ENCODE data around the gene GLRX.
"Not testable (repeated sequence)": the region's sequence is repeated elsewhere in the genome, so short reads cannot be mapped to it uniquely, and the experiment has no call there.

GLRX gene

DNA sequence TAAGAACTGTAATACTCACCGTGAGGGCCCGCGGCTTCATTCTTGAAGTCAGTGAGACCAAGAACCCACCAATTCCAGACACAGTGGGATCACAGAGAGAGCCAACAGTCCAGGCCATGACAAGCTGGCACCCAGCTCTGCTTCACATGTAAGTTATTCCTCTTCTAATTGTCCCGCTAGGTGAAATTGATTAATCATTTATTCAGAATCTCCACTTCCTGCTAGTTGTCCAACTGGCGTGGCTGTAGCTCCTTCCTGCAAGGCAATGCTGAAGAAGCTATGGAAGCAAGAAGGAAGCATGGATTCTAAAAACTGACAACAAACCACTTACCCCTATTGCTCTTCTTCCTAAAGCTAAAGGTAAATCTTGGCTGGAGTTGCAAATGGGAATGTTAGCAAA is 30.0 kb upstream of the GLRX start:
- peak; percentile 69 for DNase-seq (ENCODE audit: low spot score)

- DNase-seq (ENCODE audit: low spot score), result not testable (repeated sequence)
Measured at GRCh38 chr5:95851141-95851540, 28.6 kb upstream of the GLRX start.

DNA sequence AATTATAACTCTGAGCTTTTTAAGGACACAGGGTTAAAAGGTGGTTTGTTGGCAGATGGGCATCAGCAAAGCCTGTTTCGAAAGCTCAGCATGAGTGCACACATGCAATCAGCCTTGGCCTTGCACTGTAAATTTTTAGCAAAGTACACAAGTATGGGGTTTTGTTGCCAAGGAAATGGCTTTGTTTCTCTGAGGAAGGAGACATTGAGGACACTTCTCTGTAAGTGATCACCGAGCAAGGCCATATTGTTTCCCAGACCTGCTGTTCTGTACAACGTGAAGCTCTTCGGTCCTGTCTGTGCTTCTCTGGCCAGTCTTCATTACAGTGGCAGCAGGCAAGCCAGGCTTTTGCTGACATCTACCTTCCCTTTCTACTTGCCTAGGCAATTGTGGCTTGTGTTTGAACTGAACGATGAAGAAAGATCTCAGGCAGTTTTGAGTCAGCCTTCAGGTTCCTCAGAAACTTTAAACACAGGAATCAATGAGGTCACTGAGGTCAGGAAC is 27.9 kb upstream of the GLRX start:
- DNase-seq (ENCODE audit: low spot score), result peak; percentile 64

GRCh38 chr5:95848701-95849100 is 26.2 kb upstream of the GLRX start:
- no peak for DNase-seq (ENCODE audit: low spot score)

- no peak for DNase-seq (ENCODE audit: low spot score)
Measured at GRCh38 chr5:95847261-95847592, 24.7 kb upstream of the GLRX start.

- DNase-seq (ENCODE audit: low spot score), result peak; percentile 76
Measured at GRCh38 chr5:95846554-95847260, 24.2 kb upstream of the GLRX start.

DNA sequence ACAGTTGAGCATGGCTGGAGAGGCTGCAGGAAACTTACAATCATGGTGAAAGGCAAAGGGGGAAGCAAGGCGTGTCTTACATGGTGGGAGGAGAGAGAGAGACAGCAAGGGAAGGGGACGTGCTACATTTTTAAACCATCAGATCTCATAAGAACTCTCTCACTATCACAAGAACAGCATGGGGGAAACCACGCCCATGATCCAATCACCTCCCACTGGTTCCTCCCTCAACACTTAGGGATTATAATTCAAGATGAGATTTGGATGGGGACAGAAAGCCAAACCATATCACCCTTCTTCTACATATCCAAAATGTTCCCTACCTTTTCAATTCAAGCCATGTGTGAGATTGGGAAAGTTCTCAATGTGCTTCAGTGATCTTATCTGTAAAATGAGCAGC is 22.9 kb upstream of the GLRX start:
- no peak for DNase-seq (ENCODE audit: low spot score)

- no peak for DNase-seq (ENCODE audit: low spot score)
Measured at GRCh38 chr5:95843733-95844223, 21.3 kb upstream of the GLRX start.

DNA sequence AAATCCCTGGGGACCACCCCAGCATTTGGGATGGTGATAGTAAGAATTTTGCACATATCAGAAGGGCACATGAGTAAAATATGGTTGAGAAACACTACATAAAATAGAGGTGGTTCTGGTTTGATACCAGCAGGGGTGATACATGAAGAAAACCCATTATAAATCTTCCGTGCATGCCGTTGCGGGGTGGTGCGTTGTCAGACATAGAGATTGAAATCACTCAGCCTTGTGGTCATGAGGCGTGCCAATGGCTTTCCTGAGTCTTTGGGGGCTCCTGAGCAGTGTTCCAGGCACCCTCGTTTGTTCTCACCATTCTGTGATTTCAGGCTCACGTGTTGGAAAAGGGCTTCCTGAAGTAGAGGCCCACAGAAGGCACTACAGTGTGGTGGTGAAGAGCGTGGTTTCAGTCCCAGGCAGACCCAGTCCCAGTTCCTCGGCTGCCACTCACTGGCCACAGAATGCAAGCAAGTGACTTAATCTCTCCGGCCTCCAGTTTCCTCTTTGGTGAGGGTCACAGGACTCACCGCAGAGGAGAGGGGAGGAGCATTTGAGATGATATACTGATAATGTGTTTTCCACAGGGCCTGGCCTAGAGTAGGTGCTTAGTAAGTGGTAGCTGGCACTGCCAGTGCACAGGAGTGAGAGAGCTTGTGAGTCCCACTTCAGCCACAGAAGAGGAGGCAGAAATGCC is 20.5 kb upstream of the GLRX start:
- DNase-seq (ENCODE audit: low spot score), result peak; percentile 91

DNA sequence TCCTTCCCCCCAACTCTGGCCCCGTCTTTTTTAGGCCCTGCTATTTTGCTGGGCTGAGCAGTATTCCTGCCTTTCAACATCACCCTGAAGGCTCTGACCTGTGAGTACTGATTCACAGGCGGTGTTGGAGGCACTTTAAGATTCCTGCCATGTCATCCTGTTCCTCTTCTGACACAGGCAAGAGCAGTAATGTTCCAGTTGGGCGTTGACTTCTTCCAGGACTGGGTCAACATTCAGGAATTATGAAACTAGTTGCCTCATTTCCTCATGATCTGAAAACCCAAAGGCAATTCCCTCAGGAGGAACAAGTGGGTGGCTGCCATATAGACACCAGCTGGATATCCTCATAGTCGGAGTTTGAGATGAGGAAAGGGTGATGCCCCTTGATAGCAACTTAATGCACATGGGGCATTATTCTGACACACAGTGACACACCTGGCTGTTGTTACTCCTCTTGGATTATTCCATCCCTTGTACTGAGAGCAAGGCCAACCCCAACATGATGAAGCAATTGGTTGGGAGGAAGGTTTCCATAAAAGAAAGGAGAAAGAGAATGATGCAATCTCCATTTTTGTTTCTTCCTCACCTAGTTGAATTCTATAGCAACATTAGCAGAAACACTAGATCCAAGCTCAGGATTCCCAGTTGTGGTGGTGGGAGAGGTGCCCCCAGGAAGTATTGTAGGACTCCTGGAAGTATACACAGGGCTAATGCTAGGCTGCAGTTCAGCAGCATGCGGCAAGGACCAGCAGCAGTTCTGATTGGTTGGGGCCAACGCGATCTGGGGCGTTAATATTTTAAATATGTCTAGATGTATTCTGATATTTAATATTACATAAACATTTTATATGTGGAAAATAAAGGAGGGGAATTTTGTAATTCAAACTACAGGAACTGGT is 19.6 kb upstream of the GLRX start:
- DNase-seq (ENCODE audit: low spot score), result peak; percentile 51

DNA sequence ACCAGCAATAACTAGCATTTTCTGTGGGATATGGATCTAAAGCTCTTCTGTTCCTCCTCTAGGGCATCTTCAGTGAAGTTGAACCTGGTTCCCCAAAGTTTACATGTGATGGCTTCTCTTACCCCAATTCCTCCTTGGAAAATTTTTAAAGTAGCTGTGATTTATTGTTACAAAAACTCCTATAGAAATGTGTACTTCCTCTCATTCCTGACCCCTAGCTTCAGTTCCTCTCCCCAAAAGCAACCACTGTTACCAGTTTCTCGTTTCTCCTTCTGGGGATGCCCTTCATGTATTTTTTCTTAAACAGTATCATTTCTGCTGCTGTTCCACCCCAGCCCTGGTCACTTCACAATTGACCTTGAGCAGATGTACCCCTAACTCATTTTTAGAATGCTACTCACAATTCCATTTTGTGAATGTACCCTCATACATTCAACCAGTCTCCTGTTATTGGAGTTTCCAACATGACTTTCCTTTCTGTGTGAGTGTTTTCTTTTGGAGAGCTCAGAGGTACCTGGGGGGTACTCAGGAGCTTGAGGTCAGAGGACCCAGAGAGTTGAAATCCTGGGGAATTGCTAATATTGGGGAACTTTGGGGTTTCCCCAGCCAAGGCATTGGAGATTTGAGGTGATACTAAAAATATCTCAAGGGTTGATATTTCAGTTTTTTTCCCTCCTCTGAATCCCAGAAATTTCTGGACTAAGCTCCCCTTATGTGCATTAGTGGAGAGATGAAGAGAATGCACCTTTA is 18.6 kb upstream of the GLRX start:
- no peak for DNase-seq (ENCODE audit: low spot score)

GRCh38 chr5:95839658-95840057 is 17.1 kb upstream of the GLRX start:
- DNase-seq (ENCODE audit: low spot score), result no peak

- no peak for DNase-seq (ENCODE audit: low spot score)
Measured at GRCh38 chr5:95838556-95838955, 16.0 kb upstream of the GLRX start.

DNA sequence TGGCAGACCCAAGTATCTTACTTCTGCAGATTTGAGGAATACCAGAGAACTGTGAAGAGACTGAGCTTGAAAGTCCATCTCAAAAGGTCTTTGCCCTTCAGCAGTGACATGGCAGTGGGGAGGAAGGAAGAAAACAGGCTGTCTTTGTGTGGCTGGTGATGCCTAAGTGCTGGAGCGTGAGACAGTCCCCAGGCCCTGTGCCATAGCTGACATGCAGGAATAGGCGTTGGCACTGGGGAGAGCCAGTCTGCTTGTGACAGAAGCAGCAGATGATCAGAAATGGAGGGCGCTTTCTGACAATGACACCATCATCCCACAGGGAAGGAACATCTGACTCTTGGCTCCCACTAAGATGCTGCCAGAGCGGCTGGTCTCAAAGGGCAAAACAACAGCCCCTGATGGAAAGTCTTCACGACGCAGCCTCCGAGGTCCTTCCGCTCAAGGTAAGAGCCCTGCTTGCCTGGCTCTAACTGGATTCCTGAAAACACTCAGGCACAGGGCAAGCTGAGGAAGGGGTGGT is 15.5 kb upstream of the GLRX start:
- no peak for DNase-seq (ENCODE audit: low spot score)

- DNase-seq (ENCODE audit: low spot score), result no peak
Measured at GRCh38 chr5:95837492-95837891, 15.0 kb upstream of the GLRX start.

- not testable (repeated sequence) for DNase-seq (ENCODE audit: low spot score)
Measured at GRCh38 chr5:95836971-95837370, 14.4 kb upstream of the GLRX start.

- peak; percentile 55 for DNase-seq (ENCODE audit: low spot score)
Measured at GRCh38 chr5:95836544-95836943, 14.0 kb upstream of the GLRX start.

GRCh38 chr5:95835682-95836385 is 13.3 kb upstream of the GLRX start:
- DNase-seq (ENCODE audit: low spot score), result no peak

- no peak for DNase-seq (ENCODE audit: low spot score)
Measured at GRCh38 chr5:95832664-95833063, 10.1 kb upstream of the GLRX start.

DNA sequence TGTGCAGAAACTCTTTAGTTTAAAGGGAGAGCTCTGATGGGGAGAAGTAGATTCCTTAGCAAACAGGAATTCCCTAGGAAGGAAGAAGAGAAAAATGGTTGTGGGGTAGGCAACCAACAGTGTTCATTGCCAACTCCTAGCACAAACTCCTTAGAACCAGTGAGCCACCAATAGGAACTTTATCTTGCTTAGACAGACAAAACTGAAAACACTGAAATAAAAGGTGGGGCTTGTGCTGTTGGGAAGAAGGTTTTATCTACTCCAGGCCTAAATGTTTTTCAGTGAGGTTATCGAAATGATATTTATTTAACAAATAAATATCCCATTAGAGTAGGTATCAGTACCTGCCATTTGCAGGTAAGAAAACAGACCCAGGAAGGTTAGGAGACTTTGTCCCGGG is 7.7 kb upstream of the GLRX start:
- no peak for DNase-seq (ENCODE audit: low spot score)

DNA sequence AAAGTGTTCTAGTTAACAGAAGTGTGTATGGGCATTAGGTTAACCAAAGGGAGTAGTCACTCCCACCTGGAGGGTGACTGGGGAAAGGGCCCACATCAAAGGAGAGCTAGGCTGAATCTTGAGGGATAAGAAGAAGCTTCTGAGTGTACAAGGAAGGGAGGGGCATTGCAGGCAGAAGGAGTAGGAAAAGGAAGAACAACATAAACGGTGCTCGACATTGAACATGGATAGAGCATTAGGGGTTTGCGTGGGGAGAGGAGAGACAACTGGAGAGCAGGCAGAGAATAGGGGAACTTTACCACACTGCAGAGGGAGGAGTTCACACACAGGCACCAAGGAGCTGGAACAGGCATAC is 5.3 kb upstream of the GLRX start:
- no peak for DNase-seq (ENCODE audit: low spot score)
